Keratinocyte (primary cell): Measurements from ENCODE around the gene HNF1B. TPM values are rescaled to one million over a fixed set of nuclear protein-coding genes. Genes with fewer than 3 reads are reported as not detected.
A peak's percentile ranks its signal among the peaks of the same experiment; 100 is the strongest.

ENCODE experiments used
- DNase-seq: peaks from one replicate; pipeline ENCODE4 v3.0.0-alpha.2; 2011; ENCODE audit warnings: low read depth, missing footprints, low spot score
- FAIRE-seq: peaks from 2 replicates; lab custom pipeline; 2011; peaks lifted over from hg19 to GRCh38; lab: Jason Lieb, UNC
- H2AFZ ChIP-seq: 2 replicates; pipeline ENCODE4 v1.6.0; 2012; ENCODE audit warnings: low read length, control low read depth, inconsistent platforms; ENCODE audit not compliant: control insufficient read depth
- H3K27ac ChIP-seq: 2 replicates; pipeline ENCODE4 v1.5.1; 2011; ENCODE audit warnings: low read length; ENCODE audit not compliant: control insufficient read depth, insufficient read depth
- H3K27me3 ChIP-seq: 3 replicates; pipeline ENCODE4 v1.6.0; 2011; ENCODE audit warnings: low read length; ENCODE audit not compliant: control insufficient read depth, insufficient read depth; ENCODE audit errors: extremely low read depth
- H3K36me3 ChIP-seq, 2 experiments: 2 replicates in 1 of 2; 3 replicates in 1 of 2; pipeline ENCODE4 v1.5.1; 2011; ENCODE audit warnings: low read length in 2 of 2, mild to moderate bottlenecking in 1 of 2; ENCODE audit not compliant: control insufficient read depth in 2 of 2, insufficient read depth in 2 of 2; ENCODE audit errors: extremely low read depth in 1 of 2
- H3K4me1 ChIP-seq: 3 replicates; pipeline ENCODE4 v1.5.1; 2011; ENCODE audit warnings: low read length; ENCODE audit not compliant: control insufficient read depth, insufficient read depth; ENCODE audit errors: extremely low read depth
- H3K4me2 ChIP-seq: 3 replicates; pipeline ENCODE4 v1.6.0; 2011; ENCODE audit warnings: low read depth, low read length; ENCODE audit not compliant: control insufficient read depth, insufficient read depth; ENCODE audit errors: extremely low read depth
- H3K4me3 ChIP-seq, 3 experiments: fragments of 200-600 bp in 1 of 3; sonication (generic) in 1 of 3; 2 replicates in 2 of 3; 3 replicates in 1 of 3; pipeline ENCODE4 v1.5.1; 2011 to 2016; ENCODE audit warnings: low read length in 3 of 3, mild to moderate bottlenecking in 3 of 3, control low read depth in 2 of 3, inconsistent platforms in 1 of 3, low read depth in 1 of 3, mixed read lengths in 1 of 3, mixed run types in 1 of 3, moderate library complexity in 1 of 3; ENCODE audit not compliant: control insufficient read depth in 2 of 3, insufficient read depth in 2 of 3; ENCODE audit errors: extremely low read depth in 1 of 3
- H3K79me2 ChIP-seq: 2 replicates; pipeline ENCODE4 v1.6.0; 2012; ENCODE audit warnings: low read length; ENCODE audit not compliant: control insufficient read depth, insufficient read depth
- H3K9ac ChIP-seq: 3 replicates; pipeline ENCODE4 v1.6.0; 2011; ENCODE audit warnings: low read length; ENCODE audit not compliant: control insufficient read depth, insufficient read depth; ENCODE audit errors: extremely low read depth
- H3K9me1 ChIP-seq: 3 replicates; pipeline ENCODE4 v1.6.0; 2011; ENCODE audit warnings: low read length; ENCODE audit not compliant: control insufficient read depth, insufficient read depth; ENCODE audit errors: extremely low read depth
- H3K9me3 ChIP-seq: 2 replicates; pipeline ENCODE4 v1.5.1; 2012; ENCODE audit warnings: low read depth, low read length; ENCODE audit not compliant: control insufficient read depth
- H4K20me1 ChIP-seq: 3 replicates; pipeline ENCODE4 v1.6.0; 2011; ENCODE audit warnings: low read length; ENCODE audit not compliant: control insufficient read depth, insufficient read depth; ENCODE audit errors: extremely low read depth
- EZH2 ChIP-seq: IDR thresholded peaks from one replicate; pipeline ENCODE4 v1.6.1; 2012; ENCODE audit warnings: inconsistent platforms, mild to moderate bottlenecking, low read length, moderate library complexity
- dilution Hi-C: fragments of 300-500 bp; cut with MboI; formaldehyde crosslinking; loops from one replicate; pipeline ENCODE4 v1.7.0; 2020; ENCODE audit warnings: low sequenced_read_pairs; ENCODE audit not compliant: extremely low pct_ligation_motif_present
- polyA plus RNA-seq, 5 experiments: library from polyadenylated mRNA; depleted of rRNA in 3 of 5; stranded (reverse) in 3 of 5; stranded (forward) in 1 of 5; unstranded in 1 of 5; fragments of >200 nt; gene quantifications; 1 replicate in 1 of 5; 2 replicates in 3 of 5; 3 replicates in 1 of 5; pipeline versions ENCODE4 v1.2.1 to v1.2.3, GENCODE V29; 2011 to 2012; ENCODE audit warnings: missing spikeins in 2 of 5, low read depth in 1 of 5, low replicate concordance in 1 of 5
- TF ChIP-seq, protein P1 (sequence below), 3 experiments: IDR thresholded peaks in 1 of 3; conservative IDR thresholded peaks in 1 of 3; optimal IDR thresholded peaks in 1 of 3; 2 replicates in 2 of 3; 3 replicates in 1 of 3; pipeline versions ENCODE3 to v1.5.1; 2011; ENCODE audit warnings: low read length in 3 of 3, mild to moderate bottlenecking in 3 of 3, moderate library complexity in 2 of 3, control low read depth in 1 of 3, inconsistent platforms in 1 of 3; ENCODE audit not compliant: insufficient read depth in 2 of 3; ENCODE audit errors: extremely low read depth in 1 of 3

HNF1B gene
- polyA plus RNA-seq, 1 donor (not counting 4 experiments of a cell fraction or from before 2014, with no cell fraction given) = not detected

GRCh38 chr17:37752482-37752881 lies 7.6 kb upstream of the HNF1B start:
- TF ChIP-seq, protein P1, sequence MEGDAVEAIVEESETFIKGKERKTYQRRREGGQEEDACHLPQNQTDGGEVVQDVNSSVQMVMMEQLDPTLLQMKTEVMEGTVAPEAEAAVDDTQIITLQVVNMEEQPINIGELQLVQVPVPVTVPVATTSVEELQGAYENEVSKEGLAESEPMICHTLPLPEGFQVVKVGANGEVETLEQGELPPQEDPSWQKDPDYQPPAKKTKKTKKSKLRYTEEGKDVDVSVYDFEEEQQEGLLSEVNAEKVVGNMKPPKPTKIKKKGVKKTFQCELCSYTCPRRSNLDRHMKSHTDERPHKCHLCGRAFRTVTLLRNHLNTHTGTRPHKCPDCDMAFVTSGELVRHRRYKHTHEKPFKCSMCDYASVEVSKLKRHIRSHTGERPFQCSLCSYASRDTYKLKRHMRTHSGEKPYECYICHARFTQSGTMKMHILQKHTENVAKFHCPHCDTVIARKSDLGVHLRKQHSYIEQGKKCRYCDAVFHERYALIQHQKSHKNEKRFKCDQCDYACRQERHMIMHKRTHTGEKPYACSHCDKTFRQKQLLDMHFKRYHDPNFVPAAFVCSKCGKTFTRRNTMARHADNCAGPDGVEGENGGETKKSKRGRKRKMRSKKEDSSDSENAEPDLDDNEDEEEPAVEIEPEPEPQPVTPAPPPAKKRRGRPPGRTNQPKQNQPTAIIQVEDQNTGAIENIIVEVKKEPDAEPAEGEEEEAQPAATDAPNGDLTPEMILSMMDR (optimal IDR thresholded peaks at IDR 0.05 in 1 of 3, IDR thresholded peaks at IDR 0.05 in 1 of 3, conservative IDR thresholded peaks at IDR 0.05 in 1 of 3; ENCODE audit: extremely low read depth in 1 of 3, insufficient read depth in 2 of 3, low read length in 3 of 3) = no peak
- no peak for TF ChIP-seq EZH2

DNA sequence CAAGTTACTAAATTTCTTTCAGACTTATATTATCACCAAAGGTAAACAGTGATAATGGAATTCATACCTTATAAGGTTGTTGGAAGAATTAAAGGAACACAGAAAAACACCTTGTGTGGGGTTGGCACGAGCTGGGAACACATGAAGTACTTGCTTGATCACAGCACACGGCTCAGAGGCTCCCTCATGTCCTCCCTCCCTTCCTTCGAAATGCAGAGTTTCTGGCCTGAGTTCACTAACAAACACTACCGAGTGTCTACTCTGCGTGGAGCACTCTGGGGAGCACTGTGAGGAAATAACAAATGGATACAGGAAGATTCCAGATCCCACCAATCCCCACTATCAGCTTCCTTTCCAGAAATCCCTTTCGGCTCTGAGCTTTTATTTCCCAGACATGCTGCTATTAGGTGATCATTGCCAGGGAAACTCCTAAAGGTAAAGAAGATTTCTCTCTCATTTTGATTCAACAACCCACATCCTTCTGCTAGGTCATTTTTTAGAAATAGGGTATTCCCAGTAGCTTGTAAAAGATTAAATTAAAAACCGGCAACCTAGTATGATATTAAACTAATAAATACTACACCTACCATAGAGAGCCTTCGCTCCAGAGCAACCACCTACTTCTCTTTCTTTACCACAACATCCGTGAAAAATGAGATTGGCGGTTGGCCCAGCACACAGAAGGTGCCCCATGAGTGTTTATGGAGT lies 6.1 kb upstream of the HNF1B start:
- H3K4me1 ChIP-seq = peaks cover 3% of the 10 kb centered on the region
- dilution Hi-C loops = no loop called here
- FAIRE-seq = no peak

More at GRCh38 chr17:37752482-37752881, 7.6 kb upstream of the HNF1B start:
- Histone ChIP-seq H3K4me2 (no peak overlapping the region), H3K27me3 (peaks cover 5% of the 10 kb centered on the region), H3K9me1 (no peaks in the 10 kb centered on the region), H3K4me1 (peaks cover 3% of the 10 kb centered on the region), H4K20me1 (no peaks in the 10 kb centered on the region), H3K9me3 (no peaks in the 10 kb centered on the region), H3K4me3 (no peak overlapping the region), H3K27ac (no peak overlapping the region), H3K79me2 (no peaks in the 10 kb centered on the region), H2AFZ (no peak overlapping the region), H3K36me3 (no peaks in the 10 kb centered on the region), H3K9ac (no peak overlapping the region)
- peak; percentile 45 for DNase-seq
- dilution Hi-C loops = no loop called here
- no peak for FAIRE-seq

More for the DNA sequence above, 6.1 kb upstream of the HNF1B start:
- no peak for DNase-seq
- H2AFZ ChIP-seq = no peak overlapping the region
- no peak overlapping the region for H3K4me3 ChIP-seq
- no peaks in the 10 kb centered on the region for H3K9me1 ChIP-seq
- no peaks in the 10 kb centered on the region for H3K79me2 ChIP-seq
- H3K27me3 ChIP-seq = peaks cover 21% of the 10 kb centered on the region
- no peaks in the 10 kb centered on the region for H3K9me3 ChIP-seq
- no peak overlapping the region for H3K9ac ChIP-seq
- no peaks in the 10 kb centered on the region for H4K20me1 ChIP-seq
- no peaks in the 10 kb centered on the region for H3K36me3 ChIP-seq
- no peak for TF ChIP-seq EZH2
- TF ChIP-seq, protein P1 (optimal IDR thresholded peaks at IDR 0.05 in 1 of 3, IDR thresholded peaks at IDR 0.05 in 1 of 3, conservative IDR thresholded peaks at IDR 0.05 in 1 of 3; ENCODE audit: extremely low read depth in 1 of 3, insufficient read depth in 2 of 3, low read length in 3 of 3) = no peak
- H3K4me2 ChIP-seq = no peak overlapping the region
- no peak overlapping the region for H3K27ac ChIP-seq
